ENCODE data around the gene TMEM270. TPM values are rescaled to one million over a fixed set of nuclear protein-coding genes. Genes with fewer than 3 reads are reported as not detected.
A peak's percentile ranks its signal among the peaks of the same experiment; 100 is the strongest.

TMEM270 gene
- polyA plus RNA-seq, 1 of the 3 experiments (the other 2 are of a cell fraction) = 0.71 TPM

GRCh38 chr7:73880755-73881328, 19.9 kb downstream of the TMEM270 start:
- H3F3A ChIP-seq (replicated peaks; ENCODE audit: insufficient read depth) = peaks cover 11% of the 10 kb centered on the region
- DNase-seq = peak; percentile 51
- TF ChIP-seq RCOR1 (IDR thresholded peaks at IDR 0.05; ENCODE audit: low read length) (0 out of 2 replicates have a peak, but pooled peaks have one; percentile 31), RAD21 (IDR thresholded peaks at IDR 0.05; ENCODE audit: low read length) (0 out of 2 replicates have a peak, but pooled peaks have one; percentile 20), JUND (IDR thresholded peaks at IDR 0.05) (no peak), TCF12 (IDR thresholded peaks at IDR 0.05) (0 out of 2 replicates have a peak, but pooled peaks have one; percentile 6)
- 59% methylated on average over 13 of the region's 13 CpGs for WGBS (ENCODE audit: low lambda C conversion rate)
- no peaks in the 10 kb centered on the region for H3K9me3 ChIP-seq
- POLR2A ChIA-PET = interaction anchor here (0.9 kb wide), 1 partner anchor 9 kb away, joined by 3 read pairs; no protein-coding TSS in a partner anchor
- H3K9me2 ChIP-seq = no peaks in the 10 kb centered on the region
- H3K4me1 ChIP-seq (ENCODE audit: control insufficient read depth in 1 of 2, insufficient read depth in 2 of 2, low read depth in 1 of 2, low read length in 1 of 2) = peaks cover 9 to 14% of the 10 kb centered on the region in 2 experiments; a peak in 3 of 4 replicates
- CTCF ChIA-PET = interaction anchor here (0.7 to 5.1 kb wide), 12 partner anchors 8 to 520 kb away, joined by 3 to 29 read pairs (median 4); partner anchors contain the start of gene TMEM270
- no peaks in the 10 kb centered on the region for H3K27me3 ChIP-seq (ENCODE audit: insufficient read depth)
- no peaks in the 10 kb centered on the region for H3K79me2 ChIP-seq (ENCODE audit: insufficient read depth)
- H3K27ac ChIP-seq (ENCODE audit: low read depth in 2 of 2, low read length in 1 of 2) = peak overlapping the region in 1 of 2 experiments; percentile 5; a peak in 1 of 4 replicates
- H3K4me2 ChIP-seq = no peak overlapping the region
- H3K4me3 ChIP-seq (ENCODE audit: low read depth in 2 of 2, low read length in 1 of 2) = no peak overlapping the region
- H3K9ac ChIP-seq = no peak overlapping the region
- no peaks in the 10 kb centered on the region for H4K20me1 ChIP-seq (ENCODE audit: insufficient read depth)
- H2AFZ ChIP-seq (ENCODE audit: low read depth) = no peak overlapping the region
- no peaks in the 10 kb centered on the region for H3K36me3 ChIP-seq (replicated peaks in 1 of 2; ENCODE audit: control insufficient read depth in 1 of 2, insufficient read depth in 2 of 2, low read length in 1 of 2)

- Histone ChIP-seq H3K9ac (no peak overlapping the region), H3K4me2 (no peak overlapping the region)
- POLR2A ChIA-PET = interaction anchor here (0.9 kb wide), 1 partner anchor 10 kb away, joined by 3 read pairs; no protein-coding TSS in a partner anchor
These were observed 20.5 kb downstream of the TMEM270 start for GRCh38 chr7:73881352-73882046.

More at GRCh38 chr7:73881352-73882046, 20.5 kb downstream of the TMEM270 start:
- CTCF ChIA-PET = interaction anchor here (0.7 to 5.1 kb wide), 12 partner anchors 9 to 520 kb away, joined by 3 to 29 read pairs (median 4); no protein-coding TSS in a partner anchor
- Histone ChIP-seq H3K27ac (ENCODE audit: low read depth in 2 of 2, low read length in 1 of 2) (peak overlapping the region in 1 of 2 experiments; percentile 5; a peak in 1 of 4 replicates), H4K20me1 (ENCODE audit: insufficient read depth) (no peaks in the 10 kb centered on the region), H3K27me3 (ENCODE audit: insufficient read depth) (no peaks in the 10 kb centered on the region), H3K36me3 (replicated peaks in 1 of 2; ENCODE audit: control insufficient read depth in 1 of 2, insufficient read depth in 2 of 2, low read length in 1 of 2) (no peaks in the 10 kb centered on the region), H3F3A (replicated peaks; ENCODE audit: insufficient read depth) (peaks cover 11% of the 10 kb centered on the region), H3K79me2 (ENCODE audit: insufficient read depth) (no peaks in the 10 kb centered on the region), H3K4me3 (ENCODE audit: low read depth in 2 of 2, low read length in 1 of 2) (no peak overlapping the region), H3K4me1 (ENCODE audit: control insufficient read depth in 1 of 2, insufficient read depth in 2 of 2, low read depth in 1 of 2, low read length in 1 of 2) (peaks cover 12 to 18% of the 10 kb centered on the region in 2 experiments; a peak in 3 of 4 replicates), H3K9me2 (no peaks in the 10 kb centered on the region), H2AFZ (ENCODE audit: low read depth) (no peak overlapping the region), H3K9me3 (no peaks in the 10 kb centered on the region)
- TF ChIP-seq JUND (IDR thresholded peaks at IDR 0.05) (no peak), YY1 (IDR thresholded peaks at IDR 0.05; ENCODE audit: low read depth) (no peak), EZH2phosphoT487 (IDR thresholded peaks at IDR 0.05; ENCODE audit: borderline replicate concordance, low read depth) (no peak), TEAD4 (IDR thresholded peaks at IDR 0.05; ENCODE audit: borderline replicate concordance, insufficient read depth) (no peak), RCOR1 (IDR thresholded peaks at IDR 0.05; ENCODE audit: low read length) (no peak), ZBTB33 (IDR thresholded peaks at IDR 0.05; ENCODE audit: borderline replicate concordance, low read depth) (no peak), TCF12 (IDR thresholded peaks at IDR 0.05) (no peak)
- peak; percentile 47 for DNase-seq
- WGBS (ENCODE audit: low lambda C conversion rate) = 68% methylated on average over 5 of the region's 5 CpGs

All from SK-N-SH (cell line).